HTERT RPE-1 (cell line): ENCODE data around the gene NAV3.

Experiments
- in situ Hi-C: fragments of 300-500 bp; cut with MboI; formaldehyde crosslinking; loops from 4 replicates; pipeline ENCODE4 v1.14.3; 2020; ENCODE audit warnings: low sequenced_read_pairs

NAV3 gene

GRCh38 chr12:77968571-77968970 lies 137.9 kb downstream of the NAV3 start:
- in situ Hi-C loops = no loop called here

GRCh38 chr12:77973579-77973978 lies 142.9 kb downstream of the NAV3 start:
- in situ Hi-C loops = no loop called here

GRCh38 chr12:77974645-77975044 lies 144.0 kb downstream of the NAV3 start:
- in situ Hi-C loops = no loop called here

- in situ Hi-C loops = no loop called here
Measured at GRCh38 chr12:77979597-77980250, 149.0 kb downstream of the NAV3 start.

GRCh38 chr12:77980782-77981181 lies 150.1 kb downstream of the NAV3 start:
- in situ Hi-C loops = no loop called here

GRCh38 chr12:77983859-77984258 lies 153.2 kb downstream of the NAV3 start:
- in situ Hi-C loops = no loop called here

GRCh38 chr12:77992760-77993159 lies 162.1 kb downstream of the NAV3 start:
- in situ Hi-C loops = no loop called here

GRCh38 chr12:77993658-77994057 lies 163.0 kb downstream of the NAV3 start:
- in situ Hi-C loops = no loop called here

GRCh38 chr12:77995436-77996167 lies 164.9 kb downstream of the NAV3 start:
- in situ Hi-C loops = no loop called here

GRCh38 chr12:77996670-77997069 lies 166.0 kb downstream of the NAV3 start:
- in situ Hi-C loops = no loop called here

GRCh38 chr12:77998236-77998786 lies 167.6 kb downstream of the NAV3 start:
- in situ Hi-C loops = no loop called here

- in situ Hi-C loops = no loop called here
Measured at GRCh38 chr12:77999074-77999715, 168.5 kb downstream of the NAV3 start.

- in situ Hi-C loops = no loop called here
Measured at GRCh38 chr12:78002878-78003277, 172.2 kb downstream of the NAV3 start.

GRCh38 chr12:78004249-78005093 lies 173.8 kb downstream of the NAV3 start:
- in situ Hi-C loops = no loop called here

- in situ Hi-C loops = no loop called here
Measured at GRCh38 chr12:78005094-78005492, 174.4 kb downstream of the NAV3 start.

GRCh38 chr12:78007173-78007572 lies 176.5 kb downstream of the NAV3 start:
- in situ Hi-C loops = no loop called here

GRCh38 chr12:78009031-78009430 lies 178.3 kb downstream of the NAV3 start:
- in situ Hi-C loops = no loop called here

GRCh38 chr12:78018171-78018910 lies 187.6 kb downstream of the NAV3 start:
- in situ Hi-C loops = no loop called here

GRCh38 chr12:78018939-78019338 lies 188.2 kb downstream of the NAV3 start:
- in situ Hi-C loops = no loop called here

GRCh38 chr12:78028426-78028825 lies 197.7 kb downstream of the NAV3 start:
- in situ Hi-C loops = no loop called here
